Midbrain (tissue), 1 donor: Measurements from ENCODE around the gene AOAH.

ENCODE experiments used
- DNase-seq: peaks from one replicate; lab custom pipeline; 2025; lab: John Stamatoyannopoulos, UW

Gene AOAH

DNA sequence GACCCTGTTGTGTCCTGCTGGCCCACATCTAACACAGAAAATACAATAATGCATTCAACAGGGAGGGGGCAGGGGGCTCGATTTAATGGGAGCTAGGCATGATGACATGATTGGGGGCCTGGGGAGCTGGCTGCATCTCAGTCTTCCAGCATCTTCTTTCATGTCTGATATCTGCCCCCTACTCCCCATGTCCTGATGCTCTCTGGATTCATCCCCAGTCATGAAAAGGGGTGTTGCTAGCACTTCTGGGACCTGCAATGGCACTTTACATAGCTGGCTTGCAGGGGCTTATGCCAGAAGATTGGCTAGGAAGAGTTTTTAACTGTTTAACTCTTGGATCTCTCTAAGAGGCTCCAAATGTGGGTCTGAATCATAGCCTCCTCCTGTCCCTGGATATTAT is 94.9 kb downstream of the AOAH start:
- DNase-seq = no peak

DNA sequence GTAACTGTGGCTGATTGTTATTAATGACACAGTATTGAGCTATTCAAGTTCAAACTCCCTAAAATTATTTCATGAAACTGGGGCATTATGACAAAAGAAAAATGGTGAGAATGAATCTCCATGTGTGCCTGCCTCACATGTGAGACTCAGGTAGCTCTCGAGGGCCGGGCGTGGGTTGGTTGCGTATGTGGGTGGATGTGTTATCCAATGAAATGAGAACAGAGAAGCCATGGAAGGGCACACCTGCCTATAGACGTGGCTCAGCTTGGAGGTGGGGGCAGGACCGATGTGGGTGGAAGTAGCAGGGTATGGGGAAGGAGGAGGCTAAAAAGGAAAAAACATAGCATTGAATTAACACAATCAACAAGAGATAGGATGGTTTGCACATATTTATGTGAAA is 96.5 kb downstream of the AOAH start:
- DNase-seq = no peak

DNA sequence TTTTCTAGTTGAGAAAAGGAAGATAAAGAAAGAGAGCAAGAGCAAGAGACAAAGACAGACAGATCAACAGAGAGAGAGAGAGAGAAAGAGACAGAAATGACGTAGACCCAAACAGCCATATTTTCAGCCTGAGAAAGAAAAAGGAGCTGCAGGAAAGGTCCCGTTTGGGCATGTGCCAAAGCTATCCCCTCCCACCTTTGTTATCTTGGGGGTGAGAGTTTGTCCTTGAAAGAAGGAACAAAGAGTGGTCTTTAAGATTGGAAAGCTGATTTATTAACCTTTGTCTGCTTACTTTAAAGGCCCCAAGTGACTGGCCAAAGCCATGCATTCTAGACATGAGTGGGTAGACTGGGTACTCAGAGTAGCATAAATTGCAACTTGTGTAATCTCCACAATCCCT is 98.2 kb downstream of the AOAH start:
- no peak for DNase-seq

DNA sequence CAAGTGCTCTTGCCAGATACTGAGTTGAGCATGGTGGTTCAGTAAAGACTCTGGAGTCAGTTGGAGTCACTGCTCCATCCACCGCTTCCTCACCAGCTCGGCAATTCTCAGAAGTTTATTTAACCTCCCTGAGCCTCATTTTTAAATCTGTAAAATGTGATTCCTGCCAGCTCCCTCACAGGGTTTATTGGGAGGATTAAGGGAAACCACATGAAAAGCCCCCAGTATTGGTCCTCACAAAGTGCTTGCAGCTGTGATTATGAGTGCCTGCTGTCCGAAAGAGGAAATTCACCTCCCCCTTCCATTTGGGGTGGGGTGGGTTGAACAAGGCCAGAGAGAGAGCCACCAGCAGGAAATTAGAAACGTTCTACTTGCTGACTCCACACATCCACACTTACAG is 99.0 kb downstream of the AOAH start:
- no peak for DNase-seq

DNA sequence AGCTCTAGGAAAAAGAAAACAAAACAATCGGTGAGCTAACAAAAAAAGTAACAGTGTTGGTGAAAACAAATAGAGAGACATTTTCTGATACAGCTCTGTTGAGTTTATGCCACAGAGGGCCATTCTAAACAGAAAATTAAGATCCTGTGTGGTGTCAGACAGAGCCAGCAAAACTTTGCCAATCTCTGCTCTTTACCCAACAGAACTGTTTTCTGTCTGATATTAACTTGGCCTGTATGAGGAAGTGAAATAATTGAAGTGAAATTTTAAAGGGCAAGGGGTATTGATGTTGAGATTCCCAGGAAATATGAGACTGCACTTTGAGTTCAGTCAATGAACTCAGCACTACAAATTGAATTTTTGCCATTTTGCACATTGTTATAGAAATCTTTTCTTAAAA is 101.0 kb downstream of the AOAH start:
- no peak for DNase-seq

DNA sequence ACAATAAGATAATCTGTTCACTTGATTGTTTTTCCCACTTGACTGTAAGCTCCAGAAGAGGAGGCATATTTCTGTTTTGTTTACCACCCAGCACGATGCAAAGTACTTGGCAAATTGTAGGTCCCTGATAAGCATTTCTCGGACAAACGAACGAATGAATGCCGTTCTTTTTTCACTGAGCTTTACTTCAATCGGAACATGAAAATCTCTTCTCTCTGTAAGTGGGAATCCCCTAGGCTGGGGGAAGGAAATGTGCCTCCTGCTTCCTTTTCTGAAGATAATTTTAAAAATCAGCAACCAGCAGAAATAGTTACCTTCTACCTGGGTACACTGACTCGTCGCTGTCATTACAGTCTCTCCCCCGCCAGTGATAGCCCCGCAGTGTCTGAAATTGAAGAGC is 102.9 kb downstream of the AOAH start:
- DNase-seq = no peak

DNA sequence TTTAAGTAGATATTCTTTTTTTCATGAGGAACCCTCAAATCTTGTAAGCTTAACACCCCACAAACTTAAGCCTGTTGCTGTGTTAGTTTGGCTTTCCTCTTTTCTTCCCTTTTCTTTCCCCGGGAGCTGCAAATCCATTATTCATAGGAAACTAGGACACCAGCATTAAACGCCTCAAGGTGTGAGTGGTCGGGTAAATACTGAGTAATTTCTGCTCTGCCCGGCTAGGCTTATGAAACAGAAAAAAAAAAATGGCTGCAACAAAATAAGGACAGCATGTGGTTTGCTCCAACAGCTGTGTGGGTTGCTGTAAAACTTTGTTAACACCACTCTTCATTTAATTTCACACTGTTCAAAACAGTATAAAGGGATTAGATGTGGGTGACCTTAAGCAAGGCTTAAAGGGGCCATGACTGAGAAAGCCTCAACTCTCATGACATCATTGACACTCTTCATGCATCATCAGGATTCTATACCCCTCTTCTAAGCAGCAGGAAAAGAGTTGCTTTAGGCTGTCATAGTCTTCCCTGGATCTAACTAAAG is 104.1 kb downstream of the AOAH start:
- DNase-seq = no peak

DNA sequence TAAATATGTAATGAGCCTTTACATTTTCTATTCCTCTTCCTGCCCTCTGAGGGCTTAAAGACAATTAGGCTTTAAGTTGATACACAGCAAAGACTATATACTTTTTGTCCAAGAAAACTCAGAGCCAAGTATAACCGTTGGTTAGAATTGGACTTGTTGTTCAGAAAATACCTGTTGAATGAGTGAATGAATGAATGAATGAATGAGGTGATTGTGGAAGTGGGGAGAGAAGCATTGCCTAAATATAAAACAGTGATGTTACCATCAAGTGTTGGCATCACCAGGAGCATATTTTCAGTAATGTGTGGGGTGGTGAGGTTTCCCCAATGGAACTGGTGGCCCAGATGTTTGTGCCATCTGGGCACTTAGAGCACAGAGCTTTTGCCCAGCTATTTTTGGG is 106.9 kb downstream of the AOAH start:
- no peak for DNase-seq

DNA sequence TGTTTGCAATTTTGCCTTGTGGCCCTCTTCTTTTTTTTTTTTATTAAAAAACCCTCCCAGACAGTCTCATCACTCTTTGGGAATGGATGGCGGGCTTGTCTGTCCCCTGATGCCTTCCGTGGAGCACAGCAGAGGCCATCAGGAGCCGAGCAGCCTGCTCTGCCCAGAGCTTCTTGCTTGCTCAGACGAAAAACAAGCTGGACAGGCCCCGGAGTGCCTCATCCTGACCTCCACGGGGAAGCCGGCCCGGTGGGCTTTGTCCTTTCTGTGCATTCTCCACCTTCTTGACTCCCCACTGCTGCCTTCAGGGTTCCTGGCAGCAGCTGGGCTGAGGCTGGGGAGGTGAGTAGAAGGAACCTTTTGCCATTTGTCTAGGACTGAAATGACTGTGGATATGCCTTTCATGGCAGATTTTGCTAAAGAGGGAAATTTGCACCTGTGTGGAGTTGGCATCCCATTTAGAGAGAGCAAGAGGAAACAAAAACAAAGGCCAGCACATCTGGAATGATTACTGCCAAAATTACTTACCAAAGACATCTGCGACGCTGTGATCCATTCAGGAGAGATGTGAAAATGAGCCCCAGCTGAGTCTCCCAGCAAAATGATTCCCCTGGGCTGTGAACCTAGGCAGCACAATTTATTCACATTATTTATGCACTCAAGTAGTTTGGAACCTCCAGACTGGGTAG is 108.3 kb downstream of the AOAH start:
- no peak for DNase-seq

DNA sequence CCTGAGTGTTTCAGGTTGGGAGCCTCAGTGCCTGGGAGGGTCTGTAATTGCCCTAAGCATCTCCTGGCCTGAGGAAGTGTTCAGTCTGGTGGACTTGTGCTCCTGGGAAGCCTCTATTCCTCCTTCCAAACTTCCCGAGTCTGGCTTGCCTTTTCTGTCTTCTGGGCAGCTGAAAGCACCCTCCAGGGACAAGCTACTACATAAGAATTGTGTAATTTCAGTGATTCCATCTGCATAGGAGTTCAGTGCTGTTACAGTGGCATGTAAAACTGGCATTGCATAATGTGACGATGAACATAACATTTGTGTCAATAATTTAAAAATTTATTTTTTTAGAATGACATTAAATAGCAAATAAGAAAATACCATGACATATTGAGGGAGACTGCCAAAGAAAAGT is 109.3 kb downstream of the AOAH start:
- no peak for DNase-seq

DNA sequence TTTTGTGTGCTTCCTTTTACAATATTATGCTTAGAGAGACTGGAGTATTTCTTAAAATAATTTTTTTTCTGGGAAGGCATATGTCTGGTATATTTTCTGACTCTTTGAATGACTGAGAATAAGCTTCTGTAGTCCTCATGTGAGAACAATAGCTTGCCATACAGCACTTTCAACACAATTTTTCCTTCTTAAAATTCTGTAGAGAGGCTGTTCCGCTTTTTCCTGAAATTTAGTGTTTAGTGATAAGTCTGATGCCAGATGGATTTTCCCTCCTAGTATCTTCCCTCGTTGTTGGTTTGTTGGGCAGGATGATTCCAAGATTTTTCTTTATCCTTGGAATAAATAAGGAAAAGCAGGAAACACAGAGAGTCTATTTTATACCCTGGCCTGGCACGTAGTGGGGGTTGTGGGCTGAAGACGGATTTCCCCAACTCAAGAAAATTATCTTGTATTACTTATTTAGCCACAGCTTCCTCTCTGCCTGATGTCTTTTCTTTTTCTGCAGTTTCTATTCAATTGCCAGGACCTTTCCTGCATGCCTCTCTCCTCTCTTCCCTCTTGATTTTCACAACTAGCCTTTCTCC is 111.2 kb downstream of the AOAH start:
- DNase-seq = no peak

DNA sequence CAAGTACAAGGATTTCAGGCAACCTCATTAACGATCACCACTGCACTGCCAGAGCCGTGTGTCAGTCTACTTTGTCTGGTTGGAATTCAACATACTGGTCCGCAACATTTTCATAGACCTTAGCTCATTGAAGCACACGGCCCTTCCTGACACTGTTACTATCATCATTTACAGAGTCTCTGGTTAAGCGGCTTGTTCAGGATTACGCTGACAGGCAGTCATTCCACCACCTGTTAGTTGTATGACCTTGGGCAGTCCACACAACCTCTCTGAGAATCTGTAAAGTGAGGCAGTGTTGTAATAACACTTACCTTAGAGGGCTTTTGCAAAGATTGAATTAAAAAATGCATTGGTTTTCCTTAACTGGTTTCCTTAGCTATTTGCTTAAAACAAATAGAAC is 112.6 kb downstream of the AOAH start:
- DNase-seq = no peak

DNA sequence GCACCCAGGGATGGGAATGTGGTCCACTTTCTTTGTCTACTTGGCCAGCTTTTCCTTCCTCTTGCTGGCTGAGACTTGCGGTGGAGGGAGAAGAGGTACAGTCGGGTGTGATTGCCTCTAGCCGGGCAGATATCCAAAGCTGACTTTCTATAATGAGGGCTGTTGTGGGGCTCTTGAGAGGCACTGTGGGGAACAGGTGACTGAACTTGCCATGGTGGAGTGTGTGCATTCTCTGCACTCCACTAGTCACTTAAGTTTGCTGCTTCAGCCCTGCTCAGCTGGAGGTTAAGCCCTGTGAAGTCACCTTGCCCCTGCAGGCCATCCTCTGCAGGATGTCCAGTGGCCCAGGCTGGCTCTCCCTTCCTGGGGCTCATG is 116.6 kb downstream of the AOAH start:
- DNase-seq = no peak

DNA sequence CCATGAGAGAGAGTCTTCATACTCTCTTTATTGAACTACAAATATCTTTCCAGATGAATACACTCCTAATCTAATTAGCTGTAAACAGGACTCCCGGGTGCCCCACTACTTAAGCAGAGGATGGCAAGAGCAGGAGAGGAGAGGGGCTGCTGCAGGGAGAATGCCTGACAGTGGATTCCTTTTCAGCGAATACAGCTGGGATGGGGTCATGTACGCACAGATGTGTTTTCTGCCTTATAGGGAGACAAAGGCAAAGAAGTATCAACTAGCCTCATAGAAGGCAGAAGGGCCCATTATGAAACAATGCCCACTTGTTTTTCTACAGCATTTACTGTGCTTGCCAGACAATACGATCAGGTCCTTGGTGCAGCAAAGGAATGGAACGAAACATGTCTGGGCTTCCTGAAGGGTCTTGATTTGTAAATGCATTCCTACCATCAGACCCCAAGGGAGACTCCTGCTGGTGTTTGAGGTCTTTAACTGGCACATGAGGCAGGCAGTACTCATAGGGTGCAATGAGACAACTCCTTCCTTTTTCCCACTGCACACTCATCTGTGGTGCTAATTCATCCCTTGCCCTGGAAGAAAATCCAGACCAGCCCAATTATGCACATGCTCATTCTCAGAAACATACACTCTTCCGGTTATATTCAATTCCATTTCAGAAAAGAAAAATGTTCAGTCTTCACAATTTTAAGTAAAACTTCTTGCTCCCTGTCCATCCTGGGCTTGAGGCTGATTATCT is 117.1 kb downstream of the AOAH start:
- DNase-seq = no peak

DNA sequence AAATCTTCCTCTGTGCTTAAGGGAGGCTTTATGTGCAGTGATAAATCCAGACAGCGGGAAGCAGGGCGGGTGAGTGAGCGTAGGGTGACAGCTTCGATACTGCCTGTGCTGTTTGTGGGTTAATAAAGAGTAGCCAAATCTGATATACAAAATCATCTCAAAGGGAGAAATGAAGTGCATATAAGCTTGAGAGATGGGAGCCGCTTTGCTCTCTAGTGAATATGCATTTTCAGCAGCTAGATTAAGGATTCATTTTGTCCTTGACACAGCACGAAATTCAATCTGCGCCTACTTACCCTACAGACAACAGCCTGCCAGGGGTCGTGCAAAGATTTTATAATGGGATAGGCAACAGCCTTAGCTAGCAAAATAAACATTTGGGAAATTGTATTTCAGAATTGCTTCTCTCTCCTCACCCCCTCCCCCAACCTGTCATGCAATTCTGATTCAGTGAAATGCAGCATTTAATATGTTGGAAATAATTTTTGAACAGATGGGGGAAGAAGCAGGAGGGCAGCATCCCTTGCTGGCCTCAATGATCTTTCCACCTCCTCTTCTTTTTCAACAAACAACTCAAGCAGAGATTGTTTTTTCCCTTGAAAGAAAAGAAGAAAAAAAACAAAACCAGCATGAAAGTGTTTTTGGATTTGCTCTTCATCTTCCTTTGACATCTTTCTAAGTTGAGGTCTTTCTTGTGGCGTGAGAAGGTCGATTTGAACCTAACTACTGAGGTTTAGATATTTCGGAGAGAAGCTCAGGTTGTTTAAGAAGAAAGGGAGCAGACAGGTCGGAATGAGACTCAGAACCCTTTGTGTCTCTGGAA is 117.9 kb downstream of the AOAH start:
- DNase-seq = no peak

DNA sequence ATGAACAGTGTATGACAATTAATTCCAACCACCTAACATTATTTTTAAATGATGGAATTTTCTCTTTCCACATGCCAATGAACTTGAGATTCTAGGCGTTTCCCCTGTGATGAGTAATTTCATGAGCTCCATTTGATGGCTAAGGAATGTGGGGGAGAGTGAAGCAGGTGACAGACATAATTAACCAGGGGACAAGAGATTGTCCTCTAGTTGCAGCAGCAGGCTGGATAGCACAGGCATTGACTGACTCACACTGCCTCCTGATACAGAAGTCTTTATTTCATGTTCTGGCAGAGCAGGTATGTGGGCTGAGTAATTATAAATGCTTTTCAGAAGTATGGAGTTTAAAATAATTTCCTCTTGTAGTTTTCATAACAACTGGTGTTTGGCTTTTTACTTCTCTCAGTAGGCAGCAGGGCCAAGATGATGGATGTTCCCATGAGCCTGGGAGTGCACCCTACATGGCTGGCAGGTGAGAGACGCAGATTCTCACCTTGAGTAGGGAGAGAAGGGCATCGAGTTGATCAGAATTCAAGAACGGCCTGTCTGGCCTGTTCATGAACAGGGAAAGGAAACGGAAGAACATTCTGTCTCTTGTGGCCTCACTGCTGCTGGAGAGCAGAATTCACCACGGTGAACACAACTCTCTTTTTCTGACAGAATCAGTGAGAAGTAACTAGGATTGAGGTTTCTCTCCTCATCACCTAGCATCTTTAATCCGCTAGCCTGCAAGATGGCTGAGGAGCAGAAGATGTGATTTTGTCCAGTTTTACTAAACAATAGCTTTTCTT is 118.8 kb downstream of the AOAH start:
- DNase-seq = no peak

DNA sequence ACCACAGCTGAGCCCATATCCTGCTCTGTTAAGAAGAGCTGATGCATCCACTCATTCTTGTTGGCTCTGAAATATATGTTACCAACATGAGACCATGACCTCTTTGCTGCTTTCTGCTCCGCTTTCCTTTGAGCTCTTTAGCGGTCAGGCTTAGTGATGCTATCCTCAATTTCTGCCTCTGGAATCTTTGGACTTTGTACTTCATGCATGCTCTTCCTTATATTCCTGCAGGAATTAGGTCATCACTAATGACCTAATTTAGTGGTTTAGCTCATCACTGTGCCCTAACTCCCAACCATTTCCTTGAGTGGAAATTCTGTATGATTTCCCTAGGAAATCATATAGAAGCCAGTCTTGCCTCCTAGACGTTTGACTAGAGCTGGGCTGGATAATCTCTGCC is 119.5 kb downstream of the AOAH start:
- no peak for DNase-seq

DNA sequence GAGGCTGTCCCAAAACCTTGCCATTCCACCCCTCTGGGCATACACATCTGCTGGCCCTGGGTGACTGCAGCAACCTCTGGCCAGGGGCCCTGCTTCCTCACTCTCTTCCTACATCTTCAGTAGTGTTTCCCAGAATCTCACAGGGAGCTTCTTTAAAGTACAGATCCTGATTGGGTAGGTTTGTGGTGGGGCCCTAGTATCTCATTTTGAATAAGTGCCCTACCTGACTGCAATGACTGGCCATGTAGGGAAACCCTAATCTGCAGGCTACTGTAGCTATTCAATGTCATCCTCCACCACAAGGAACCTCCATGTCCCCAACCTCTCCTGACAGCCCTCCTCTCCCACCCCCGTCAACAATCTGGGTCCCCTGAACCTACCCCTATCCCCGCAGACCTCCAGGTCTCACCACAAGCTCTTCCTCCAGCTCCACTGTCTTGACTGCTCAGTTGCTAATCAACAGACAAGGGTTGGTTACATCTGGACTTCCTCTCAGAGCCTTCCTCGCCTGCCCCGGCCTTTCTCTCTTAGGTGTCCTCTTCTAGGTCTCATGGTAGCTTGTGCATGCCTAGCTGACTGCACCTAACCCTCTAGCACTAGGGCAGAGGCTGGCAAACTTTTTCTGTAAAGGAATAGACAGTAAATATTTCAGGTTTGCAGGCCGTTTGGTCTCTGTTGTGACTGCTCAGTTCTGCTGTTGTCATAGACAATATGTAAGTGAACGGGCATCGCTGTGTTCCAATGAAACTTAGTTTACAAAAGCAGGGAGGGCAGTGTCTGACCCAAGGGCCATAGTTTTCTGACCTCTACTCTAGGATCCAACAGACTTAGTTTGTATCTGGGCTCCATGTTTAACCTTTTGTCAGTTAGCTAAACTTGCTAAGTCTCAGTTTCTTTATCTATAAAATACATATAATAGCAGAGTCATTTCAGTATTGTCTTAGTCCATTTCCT is 121.1 kb downstream of the AOAH start:
- no peak for DNase-seq

DNA sequence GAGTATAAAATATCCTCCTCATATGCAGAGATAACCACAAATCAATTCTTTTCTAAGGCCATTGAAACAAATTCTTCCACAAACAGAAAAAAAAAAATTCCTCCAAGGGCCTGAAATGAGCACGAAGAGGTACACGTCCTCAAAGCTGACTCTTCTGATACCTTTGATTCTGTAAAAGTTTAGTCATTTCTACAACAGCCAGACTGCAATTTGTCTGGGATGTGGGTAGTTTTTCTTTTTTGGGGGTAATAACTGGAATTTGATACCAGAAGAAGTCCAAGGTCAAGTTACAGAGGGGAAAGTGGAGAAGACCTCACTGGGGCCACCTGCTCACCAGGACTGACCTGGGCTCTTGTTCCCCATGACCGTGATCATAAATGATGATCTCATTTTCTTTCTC is 121.8 kb downstream of the AOAH start:
- no peak for DNase-seq

DNA sequence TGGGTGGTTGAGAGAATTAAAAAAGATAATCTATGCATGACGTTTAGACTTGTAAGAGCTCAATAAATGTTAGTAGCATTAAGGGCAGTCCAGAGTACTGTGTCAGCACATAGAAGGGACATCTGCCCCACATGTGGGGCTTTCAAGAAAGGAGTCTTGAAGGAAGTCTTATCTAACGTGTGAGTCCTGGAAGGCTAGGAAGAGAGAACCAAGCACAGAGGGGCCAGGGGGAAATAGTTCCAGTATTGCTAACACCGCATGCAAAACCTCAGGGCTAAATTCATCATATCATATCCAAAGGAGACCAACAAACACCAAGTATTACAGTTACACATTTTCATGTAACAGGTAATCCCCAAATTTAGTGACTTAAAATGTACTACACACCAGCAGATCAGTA is 122.7 kb downstream of the AOAH start:
- DNase-seq = no peak
